Middle frontal gyrus (tissue), 1 donor: ENCODE measurements around the gene CAVIN2.

Experiments used
- DNase-seq: peaks from one replicate; pipeline ENCODE4 v3.0.0-alpha.2; 2015; ENCODE audit warnings: low spot score; ENCODE audit errors: extremely low spot score

The CAVIN2 gene, protein sequence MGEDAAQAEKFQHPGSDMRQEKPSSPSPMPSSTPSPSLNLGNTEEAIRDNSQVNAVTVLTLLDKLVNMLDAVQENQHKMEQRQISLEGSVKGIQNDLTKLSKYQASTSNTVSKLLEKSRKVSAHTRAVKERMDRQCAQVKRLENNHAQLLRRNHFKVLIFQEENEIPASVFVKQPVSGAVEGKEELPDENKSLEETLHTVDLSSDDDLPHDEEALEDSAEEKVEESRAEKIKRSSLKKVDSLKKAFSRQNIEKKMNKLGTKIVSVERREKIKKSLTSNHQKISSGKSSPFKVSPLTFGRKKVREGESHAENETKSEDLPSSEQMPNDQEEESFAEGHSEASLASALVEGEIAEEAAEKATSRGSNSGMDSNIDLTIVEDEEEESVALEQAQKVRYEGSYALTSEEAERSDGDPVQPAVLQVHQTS

DNA sequence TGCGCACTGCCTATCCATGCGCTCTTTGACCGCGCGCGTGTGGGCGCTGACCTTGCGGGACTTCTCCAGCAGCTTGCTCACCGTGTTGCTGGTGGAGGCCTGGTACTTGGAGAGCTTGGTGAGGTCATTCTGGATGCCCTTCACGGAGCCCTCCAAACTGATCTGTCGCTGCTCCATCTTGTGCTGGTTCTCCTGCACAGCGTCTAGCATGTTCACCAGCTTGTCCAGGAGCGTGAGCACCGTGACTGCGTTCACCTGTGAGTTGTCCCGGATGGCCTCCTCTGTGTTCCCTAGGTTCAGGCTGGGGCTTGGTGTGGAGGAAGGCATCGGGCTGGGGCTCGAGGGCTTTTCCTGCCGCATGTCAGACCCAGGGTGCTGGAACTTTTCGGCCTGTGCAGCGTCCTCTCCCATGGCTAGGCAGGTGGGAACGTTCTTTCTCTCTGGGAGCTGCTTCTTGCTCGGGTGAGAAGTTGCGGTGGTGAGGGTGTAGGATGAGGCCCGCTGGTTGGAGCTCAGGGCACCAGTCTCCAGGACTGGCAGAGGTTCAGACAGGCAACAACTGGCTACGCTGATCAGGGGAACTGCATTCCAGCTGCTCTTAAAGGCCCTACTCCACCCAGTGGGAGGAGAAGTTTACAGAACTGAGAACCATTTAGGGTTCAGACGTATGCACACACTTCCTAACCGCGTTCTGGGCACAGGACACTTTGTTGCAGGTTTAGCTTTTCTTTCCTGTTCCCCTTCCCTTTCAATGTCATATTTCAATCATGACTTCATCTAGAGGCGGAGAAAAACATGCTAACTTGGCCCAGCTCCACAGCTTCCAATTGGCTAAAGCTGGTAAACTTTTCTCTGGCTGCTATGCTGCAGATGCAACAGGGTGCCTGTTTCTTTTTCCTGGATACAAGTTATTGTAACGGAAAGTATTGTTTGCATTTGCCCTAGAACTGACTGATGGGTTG is at the start of gene CAVIN2:
Gene CAVIN2 (minus strand): TSS at position 574 of the 962 bp plus-strand sequence. CDS start 163 bp downstream, at position 411.
- no peak for DNase-seq

DNA sequence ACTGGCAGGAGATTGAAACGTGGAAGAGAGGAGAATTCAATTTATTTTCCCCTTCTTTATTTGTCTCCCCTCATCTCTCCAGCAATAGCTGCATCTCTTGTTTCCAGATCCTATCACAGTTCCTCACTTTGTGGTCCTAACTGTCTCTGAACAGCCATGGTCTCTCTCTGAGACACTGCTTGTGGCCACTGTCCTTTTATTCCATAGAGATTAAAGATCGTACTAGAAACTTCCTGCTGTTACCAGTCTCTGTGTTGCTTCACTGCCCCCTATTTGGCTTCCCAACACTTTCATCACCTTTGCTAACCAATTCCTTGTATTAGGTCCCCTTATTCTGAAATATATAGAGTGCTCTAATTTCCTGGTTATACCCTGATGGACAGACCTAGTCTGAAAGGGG is 48.9 kb upstream of the CAVIN2 start:
- no peak for DNase-seq

DNA sequence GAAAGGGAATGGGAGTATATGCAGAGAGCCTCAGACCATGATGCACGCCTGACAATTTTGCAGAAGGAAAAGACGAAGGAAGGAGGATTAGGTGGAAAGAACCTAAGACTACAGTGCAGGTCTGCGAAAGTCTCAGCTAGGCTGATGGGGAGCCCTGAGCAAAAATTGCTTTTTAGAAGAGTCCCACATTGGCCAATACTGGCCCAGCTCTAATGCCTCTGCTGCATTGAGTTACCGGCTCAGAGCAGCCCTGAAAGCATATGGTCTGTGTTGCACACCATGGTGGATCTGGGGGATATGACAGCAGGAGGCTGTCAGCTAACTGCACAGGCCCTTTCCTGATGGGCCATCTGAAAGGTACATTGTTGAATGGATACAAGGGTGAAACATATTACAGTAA is 48.3 kb upstream of the CAVIN2 start:
- no peak for DNase-seq

DNA sequence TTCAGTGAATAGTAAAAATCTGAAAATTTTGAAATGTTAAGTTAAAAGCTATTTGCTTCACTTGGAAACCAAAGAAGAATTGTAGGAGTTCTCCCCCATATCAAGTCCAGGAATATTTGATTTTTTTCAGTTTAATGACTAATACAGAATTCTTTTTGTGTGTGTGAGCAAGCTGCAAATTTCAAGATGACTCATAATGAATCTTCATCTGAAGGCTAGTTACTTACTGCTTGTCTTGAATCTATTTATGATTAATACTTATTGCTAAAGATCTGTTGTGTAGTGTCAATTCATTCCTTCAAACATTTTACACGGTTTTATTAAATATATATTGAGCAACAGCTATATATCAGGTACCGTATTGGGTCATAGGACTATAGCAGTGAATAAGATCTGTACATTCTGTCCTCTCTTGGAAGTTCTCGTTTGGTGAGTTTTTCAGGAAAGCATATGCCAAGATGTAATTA is 47.8 kb upstream of the CAVIN2 start:
- no peak for DNase-seq

DNA sequence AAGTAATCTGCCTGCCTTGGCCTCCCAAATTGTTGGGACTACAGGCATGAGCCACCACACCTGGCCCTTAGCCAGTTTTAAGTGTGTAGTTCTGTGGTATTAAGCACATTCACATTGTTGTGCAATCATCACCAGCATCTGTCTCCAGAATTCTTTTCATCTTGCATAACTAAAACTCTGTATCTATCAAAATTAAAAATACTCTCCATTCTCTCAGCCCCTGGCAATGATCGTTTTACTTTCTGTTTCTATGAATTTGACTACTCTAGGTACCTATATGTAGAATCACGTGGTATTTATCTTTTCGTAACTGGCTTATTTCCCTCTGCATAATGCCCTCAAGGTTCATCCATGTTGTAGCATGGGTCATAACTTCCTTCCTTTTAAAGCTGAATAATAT is 45.5 kb upstream of the CAVIN2 start:
- no peak for DNase-seq

DNA sequence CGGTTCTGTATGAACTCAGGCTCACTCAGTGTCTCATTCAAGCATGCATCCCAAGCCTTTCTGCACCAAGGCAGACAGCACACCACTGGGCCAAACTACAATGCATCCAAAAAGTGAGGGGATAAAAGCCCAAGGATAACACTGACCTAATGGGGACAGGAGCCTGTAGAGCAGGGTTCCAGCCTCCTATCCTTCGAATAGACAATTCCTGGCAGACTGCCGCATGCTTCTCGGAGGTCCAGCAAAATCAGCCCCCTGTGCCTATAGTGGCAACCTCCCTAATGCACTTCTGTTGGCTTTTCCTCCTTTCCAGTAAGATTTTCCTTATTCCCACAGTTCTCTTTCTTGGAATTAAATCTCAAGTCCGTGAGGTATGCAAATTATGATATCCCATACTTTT is 44.8 kb upstream of the CAVIN2 start:
- no peak for DNase-seq

DNA sequence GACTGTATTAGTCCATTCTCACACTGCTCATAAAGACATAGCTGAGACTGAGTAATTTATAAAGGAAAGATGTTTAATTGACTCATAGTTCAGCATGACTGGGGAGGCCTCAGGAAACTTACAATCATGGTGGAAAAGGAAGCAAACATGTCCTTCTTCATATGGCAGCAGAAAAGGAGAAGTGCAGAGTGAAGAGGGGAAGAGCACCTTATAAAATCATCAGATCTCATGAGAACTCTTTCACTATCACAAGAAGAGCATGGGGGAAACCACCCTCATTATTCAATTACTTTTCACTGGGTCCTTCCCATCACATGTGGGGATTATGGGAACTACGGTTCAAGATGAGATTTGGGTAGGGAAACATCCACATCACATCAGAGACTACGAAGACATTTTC is 43.0 kb upstream of the CAVIN2 start:
- no peak for DNase-seq

DNA sequence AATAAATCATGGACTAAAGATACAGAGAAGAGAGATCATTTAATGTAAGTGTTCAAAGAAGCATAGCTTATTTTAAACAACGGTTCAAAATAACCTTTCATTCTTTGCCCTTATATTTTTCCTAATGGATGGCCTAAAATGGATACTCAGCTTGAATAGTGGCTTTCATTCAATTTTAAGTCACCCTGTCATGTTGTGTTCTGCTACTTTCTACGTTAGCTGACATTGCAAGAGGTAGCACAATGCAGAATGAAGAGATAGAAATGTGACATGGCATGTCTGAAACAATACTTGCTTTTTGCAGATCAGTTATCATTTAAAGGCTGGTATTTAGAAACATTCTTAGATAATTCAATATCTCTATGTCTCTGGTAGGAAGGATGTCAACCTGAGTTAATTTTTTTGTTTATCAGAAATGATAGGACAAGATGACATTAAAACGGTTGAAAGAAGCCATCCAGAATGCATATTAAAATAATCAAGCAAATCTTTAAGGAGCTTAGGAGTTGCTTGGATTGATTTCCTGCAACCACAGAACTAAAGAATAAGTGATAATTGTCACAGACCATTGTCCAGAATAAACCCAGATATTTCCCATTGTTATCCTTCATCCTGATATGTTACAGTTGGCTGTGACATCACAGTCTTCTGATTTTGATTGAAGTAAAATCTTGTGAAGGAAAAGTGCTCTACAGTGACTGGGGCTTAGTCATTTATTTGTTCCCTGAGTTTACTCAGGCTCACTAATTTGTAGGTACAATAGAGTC is 41.7 kb upstream of the CAVIN2 start:
- no peak for DNase-seq

DNA sequence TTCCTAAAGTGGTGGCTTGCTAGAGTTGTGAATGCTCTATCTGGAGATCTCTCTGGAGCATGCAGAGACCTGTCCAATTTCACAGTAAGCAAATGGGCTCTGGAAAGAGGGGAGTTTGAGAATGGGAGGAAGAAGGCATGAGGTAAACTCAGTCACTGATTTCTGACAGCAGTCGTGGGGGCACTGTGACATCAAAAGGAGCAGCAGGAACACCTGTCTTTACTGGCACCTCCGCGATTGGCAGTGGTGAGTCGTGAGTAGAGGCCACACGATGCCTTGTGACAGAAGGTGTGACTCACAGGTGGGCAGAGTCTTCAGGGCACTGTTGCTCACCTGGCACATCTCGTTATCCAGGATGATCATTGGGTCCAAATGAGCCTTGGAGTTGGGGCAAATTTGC is 38.8 kb upstream of the CAVIN2 start:
- no peak for DNase-seq

DNA sequence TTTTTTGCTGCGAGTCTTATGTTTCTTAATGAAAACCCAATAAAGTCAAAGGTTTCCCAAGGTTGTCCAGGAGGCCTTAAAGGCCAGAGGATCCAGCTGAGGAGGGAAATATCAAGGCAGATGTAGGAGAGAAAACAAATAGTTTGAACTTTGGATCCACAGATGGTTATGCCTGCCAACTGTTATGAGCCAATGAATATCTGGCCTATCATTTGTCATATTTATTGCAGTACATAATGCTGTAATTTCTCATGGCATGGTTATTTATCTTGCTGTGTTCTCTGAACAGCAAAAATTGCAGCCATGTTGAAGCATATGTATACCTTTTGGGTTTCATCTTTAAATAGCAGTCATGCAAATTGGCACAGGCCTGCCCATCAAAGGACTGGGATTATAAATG is 38.2 kb upstream of the CAVIN2 start:
- no peak for DNase-seq

DNA sequence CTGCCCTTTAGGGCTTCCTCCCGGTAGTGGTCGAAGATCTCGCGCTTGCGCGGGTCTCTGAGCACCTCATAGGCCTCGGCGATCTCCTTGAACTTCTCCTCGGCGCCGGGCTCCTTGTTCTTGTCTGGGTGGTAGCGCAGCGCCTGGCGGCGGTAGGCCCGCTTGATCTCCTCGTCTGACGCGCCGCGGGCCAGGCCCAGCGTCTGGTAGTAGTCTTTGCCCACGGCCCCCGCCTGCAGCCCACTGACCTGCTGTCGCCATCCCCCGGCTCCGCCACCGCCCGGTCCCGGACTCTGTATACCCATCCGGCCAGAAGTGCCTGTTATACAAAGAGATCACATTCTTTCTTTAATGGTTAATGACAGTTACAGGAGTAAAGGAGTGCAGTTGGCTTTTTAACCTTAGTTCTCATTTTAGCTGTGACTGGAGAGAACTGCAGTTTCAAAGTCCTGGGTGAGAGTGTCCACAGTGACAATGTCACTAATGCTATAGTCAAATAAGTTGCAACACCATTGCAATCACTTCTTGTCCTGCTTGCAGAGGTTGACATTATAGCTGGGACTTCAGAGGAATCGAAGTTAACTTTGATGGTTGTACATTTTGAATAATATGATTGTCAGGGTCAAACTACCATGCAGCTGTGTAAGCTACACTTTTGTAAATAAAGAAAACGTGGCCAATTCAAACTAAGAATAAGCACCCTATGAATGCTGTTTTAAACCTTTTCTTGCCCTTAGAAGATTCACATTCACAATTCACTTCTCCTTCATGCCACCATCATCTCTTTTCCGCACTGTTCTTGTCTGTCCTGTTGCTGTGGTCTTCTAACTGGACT is 35.3 kb upstream of the CAVIN2 start:
- no peak for DNase-seq

DNA sequence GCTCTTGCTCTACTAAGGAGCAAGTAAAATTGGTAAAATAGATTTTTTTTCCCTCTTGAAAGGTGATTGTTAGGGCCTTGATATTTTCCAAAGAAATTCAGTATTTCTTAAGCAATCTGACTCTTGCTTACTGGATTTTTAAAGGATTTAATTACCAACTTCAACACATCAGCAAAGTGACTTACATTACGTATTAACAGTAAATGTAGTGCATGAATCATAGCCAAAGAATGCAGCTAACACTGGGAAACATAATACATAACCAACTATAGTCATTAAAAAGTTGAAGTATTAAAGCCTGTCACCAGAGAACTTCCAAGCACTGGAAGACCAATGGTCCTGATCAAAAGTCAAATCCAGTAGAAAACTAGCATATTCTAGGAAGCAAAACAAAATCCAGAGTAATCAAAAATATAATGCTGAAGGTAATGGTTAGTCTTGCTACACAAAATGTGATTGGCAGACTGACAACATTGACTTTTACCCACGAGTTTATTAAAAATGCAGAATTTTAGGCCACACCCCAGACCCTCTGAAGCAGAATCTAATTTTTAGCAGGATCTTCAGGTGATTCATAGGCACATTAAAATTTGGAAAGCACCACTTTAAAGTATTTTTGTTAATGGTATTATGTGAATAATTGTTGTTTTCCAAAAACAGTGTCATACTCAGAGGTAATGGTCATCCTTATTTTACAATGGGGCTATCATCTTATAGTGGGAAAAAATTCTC is 31.8 kb upstream of the CAVIN2 start:
- no peak for DNase-seq

DNA sequence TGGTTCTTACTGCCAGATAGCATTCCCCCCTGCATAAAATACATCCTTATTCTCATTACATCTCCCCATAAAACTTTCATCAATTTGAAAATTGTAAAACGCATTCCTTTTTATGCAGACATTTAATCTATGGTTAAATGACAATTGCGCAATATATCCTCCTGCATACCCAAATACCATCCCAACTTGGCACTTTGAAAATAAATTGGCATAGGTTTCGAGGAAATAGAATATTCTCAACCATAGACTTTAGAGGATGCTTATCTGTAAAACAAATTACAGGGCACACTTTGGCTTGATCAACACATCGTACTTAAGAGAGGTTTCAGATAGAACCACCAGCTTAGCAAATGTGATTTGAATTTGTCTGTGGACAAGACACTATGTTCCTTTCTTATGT is 31.0 kb upstream of the CAVIN2 start:
- no peak for DNase-seq

DNA sequence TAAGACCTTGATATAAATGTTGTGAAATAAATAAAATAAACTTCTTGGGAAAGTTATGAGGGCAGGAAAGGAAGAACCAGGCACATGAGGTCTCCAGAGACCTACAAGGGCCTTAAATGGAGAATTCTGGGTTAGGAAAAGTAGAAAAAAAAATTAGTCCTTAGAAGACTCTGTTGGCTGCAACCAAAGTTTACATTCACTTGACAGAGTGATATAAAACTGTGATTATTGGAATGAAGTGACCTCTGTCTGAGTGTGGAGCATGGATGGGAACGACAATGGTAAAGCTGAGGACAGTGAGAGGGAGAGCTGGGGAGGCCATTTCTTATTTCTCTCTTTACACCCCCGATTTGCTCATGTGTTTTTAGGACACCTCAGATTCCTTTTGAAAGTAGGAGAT is 29.0 kb upstream of the CAVIN2 start:
- no peak for DNase-seq

DNA sequence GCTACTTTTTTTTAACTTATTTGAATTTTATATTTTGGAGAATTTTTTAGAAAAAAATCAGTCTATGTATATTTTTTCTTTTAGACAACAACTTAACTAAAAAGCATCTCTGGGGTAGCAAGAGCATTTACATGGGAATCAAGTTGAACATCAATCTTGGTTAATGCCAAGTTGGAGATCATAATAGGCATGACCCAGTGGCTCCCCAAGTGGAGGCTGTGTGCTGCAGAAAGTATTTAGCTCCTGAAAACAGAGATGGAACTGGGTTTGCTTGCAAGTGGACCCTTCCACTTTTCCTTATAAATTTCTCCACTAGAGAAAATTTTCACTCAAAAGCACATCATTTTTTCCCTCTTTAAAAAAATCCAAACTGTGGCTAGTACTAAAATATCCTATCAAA is 23.9 kb upstream of the CAVIN2 start:
- no peak for DNase-seq

DNA sequence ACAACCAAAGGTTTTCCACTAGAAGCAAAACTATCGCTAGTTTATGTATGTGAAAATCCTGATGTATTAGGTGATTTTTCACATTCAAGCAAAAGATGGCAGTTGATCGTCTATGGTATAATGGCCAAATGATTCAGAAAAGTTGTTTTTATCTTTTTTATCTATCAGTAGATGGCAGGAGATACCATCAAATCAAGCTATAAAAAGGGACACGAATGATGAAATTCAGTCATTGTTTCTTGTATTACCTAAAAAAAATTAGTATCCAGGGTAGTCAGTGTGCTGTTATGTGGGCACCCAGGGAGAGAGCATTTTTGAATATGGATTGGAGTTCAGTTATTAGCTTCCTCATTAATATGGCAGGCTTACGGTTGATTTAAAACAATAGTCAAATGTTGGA is 22.9 kb upstream of the CAVIN2 start:
- DNase-seq = no peak

DNA sequence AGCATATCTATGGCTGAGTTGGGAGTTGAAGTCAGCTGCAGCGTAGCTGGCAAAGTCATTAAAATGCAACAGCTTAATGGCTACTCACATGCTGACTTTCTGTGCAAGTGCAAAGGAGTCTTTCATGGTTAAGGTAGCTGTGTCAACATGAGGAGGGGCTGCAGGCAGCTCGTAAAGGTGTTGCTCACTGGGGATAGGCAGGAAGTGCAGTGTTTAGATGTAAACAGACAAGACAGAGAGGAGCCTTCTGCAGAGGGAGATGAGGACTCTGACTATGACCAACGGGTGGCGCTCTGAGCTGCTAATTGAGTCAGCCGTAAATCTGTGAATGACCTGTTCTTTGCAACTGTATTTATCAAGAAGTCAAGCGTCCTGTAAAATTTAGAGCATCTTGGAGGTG is 22.3 kb upstream of the CAVIN2 start:
- no peak for DNase-seq

DNA sequence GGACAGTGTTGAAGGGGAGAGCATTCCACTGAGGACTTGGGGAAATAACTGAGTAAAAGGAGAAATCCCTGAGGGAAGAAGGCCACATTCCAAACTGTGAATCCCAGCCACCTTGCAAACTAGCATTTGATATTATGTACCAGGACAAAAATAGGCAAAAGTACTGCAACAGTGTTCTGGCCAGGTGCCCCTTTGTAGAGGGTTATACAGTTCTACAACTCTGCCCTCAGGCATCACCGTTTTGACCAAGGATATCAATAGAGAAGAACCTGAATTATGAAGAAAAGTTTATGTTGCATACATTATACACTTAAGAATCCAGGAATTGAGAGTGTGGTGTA is 20.6 kb upstream of the CAVIN2 start:
- DNase-seq = no peak

DNA sequence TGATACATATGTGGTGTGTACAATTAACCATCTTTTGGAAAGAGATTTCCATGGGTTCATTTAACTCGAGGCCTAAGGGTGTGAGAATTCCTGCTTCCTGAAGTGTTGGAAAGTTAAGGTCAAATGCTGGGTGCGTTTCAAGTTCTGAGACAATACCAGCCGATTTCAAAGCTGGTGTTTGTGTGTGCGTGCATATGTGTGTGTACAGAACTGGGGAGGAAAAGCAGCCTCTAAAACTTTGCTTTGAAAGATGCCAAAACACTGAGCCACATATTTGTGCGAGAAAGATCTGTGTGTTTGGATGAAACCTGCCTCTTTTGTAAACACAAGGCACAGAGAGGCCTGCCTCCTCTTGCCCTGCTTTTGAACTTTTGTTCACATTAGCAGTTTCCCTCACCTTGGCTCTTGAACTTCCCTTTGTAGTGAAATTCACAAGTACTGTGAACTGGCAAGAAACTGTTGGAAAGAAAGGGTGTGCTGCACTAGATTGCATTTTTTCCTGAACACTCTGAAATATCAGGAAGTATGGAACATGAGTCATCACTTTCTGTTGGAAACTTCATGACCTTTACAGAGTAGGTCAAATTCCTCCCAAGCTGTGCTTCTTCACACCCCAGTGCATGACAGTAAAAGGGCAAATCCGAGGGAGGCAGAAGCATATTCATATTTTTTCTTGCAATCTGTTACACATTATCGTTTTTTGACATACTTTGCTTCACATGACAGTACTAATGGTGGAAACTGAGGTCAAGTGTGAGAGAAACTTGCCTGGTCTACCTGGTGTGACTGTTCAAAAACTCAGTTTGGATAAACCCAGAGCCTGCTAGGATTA is 20.0 kb upstream of the CAVIN2 start:
- DNase-seq = no peak
